HL-60 (cell line): ENCODE measurements around the gene WDR26.
"Not testable (repeated sequence)": the region's sequence is repeated elsewhere in the genome, so short reads cannot be mapped to it uniquely, and the experiment has no call there.

Source experiments
- DNase-seq, 2 experiments: peaks; one replicate each; pipeline ENCODE4 v3.0.0-alpha.2; 2010 to 2020; ENCODE audit warnings: low read depth in 1 of 2, low spot score in 1 of 2
- H3K27ac ChIP-seq: fragments of 250-450 bp; sonication (Bioruptor Pico); replicated peaks from 2 replicates; pipeline ENCODE4 v1.5.1; 2020; ENCODE audit warnings: mild to moderate bottlenecking, moderate library complexity
- H3K27me3 ChIP-seq: fragments of 250-450 bp; sonication (Bioruptor Pico); 2 replicates; pipeline ENCODE4 v1.5.1; 2021; ENCODE audit warnings: mild to moderate bottlenecking, moderate library complexity; ENCODE audit not compliant: insufficient read depth, poor library complexity, severe bottlenecking
- H3K4me3 ChIP-seq: replicated peaks from 2 replicates; pipeline ENCODE4 v1.5.1; 2011; ENCODE audit warnings: mild to moderate bottlenecking, control low read depth, low read length; ENCODE audit not compliant: insufficient read depth
- CTCF ChIP-seq: IDR thresholded peaks from one replicate; pipeline ENCODE4 v1.5.1; 2011; ENCODE audit warnings: low read length, control low read depth, inconsistent platforms; ENCODE audit not compliant: insufficient read depth
- GABPA ChIP-seq: IDR thresholded peaks from 2 replicates; pipeline ENCODE4 v1.6.1; 2012; ENCODE audit warnings: low read depth
- POLR2AphosphoS5 ChIP-seq: IDR thresholded peaks from 2 replicates; pipeline ENCODE4 v1.6.1; 2012; ENCODE audit warnings: low read depth
- REST ChIP-seq: IDR thresholded peaks from 2 replicates; pipeline ENCODE4 v1.6.1; 2012; ENCODE audit warnings: low read depth; ENCODE audit not compliant: insufficient replicate concordance
- SPI1 ChIP-seq: IDR thresholded peaks from 2 replicates; pipeline ENCODE4 v1.6.1; 2012; ENCODE audit warnings: low read depth, mild to moderate bottlenecking, borderline replicate concordance

Gene WDR26

GRCh38 chr1:224358237-224358636, 76.4 kb downstream of the WDR26 start:
- Histone ChIP-seq H3K27me3 (no peaks in the 10 kb centered on the region), H3K27ac (peak overlapping the region; percentile 75), H3K4me3 (peak overlapping the region; percentile 80)
- peak in 1 of 2 experiments; percentile 28 for DNase-seq
- no peak for TF ChIP-seq CTCF
- no peak for TF ChIP-seq REST
- no peak for TF ChIP-seq SPI1
- no peak for TF ChIP-seq POLR2AphosphoS5
- no peak for TF ChIP-seq GABPA

GRCh38 chr1:224357626-224358124, 76.9 kb downstream of the WDR26 start:
- peak; percentile 81 to 89 for DNase-seq
- TF ChIP-seq SPI1 = peak; percentile 81
- no peak for TF ChIP-seq GABPA
- TF ChIP-seq POLR2AphosphoS5 = peak; percentile 50; the same call in 1 of the 2 replicates
- no peak for TF ChIP-seq REST
- Histone ChIP-seq H3K4me3 (peak overlapping the region; percentile 80), H3K27ac (peak overlapping the region; percentile 75), H3K27me3 (no peaks in the 10 kb centered on the region)

GRCh38 chr1:224356685-224357625, 77.6 kb downstream of the WDR26 start, which contains the start of gene CNIH4:
Gene CNIH4 (plus strand): TSS chr1:224356879. CDS start chr1:224356925, 46 bp downstream.
- Histone ChIP-seq H3K27ac (peak within 1 kb of the TSS; percentile 75), H3K27me3 (no peaks in the 10 kb centered on the region), H3K4me3 (peak within 1 kb of the TSS; percentile 80)
- TF ChIP-seq POLR2AphosphoS5 = peak; percentile 75; the same call in 1 of the 2 replicates
- no peak for TF ChIP-seq GABPA
- DNase-seq = peak; percentile 91 to 95

- TF ChIP-seq CTCF (no peak), GABPA (no peak), REST (no peak), SPI1 (no peak), POLR2AphosphoS5 (no peak)
- Histone ChIP-seq H3K27ac (no peak overlapping the region), H3K27me3 (no peaks in the 10 kb centered on the region), H3K4me3 (no peak overlapping the region)
- DNase-seq = no peak
Observed at GRCh38 chr1:224353975-224354925, 80.3 kb downstream of the WDR26 start.

- not testable (repeated sequence) for H3K4me3 ChIP-seq, DNase-seq, H3K27ac ChIP-seq, H3K27me3 ChIP-seq
Observed at GRCh38 chr1:224352436-224353085, 82.0 kb downstream of the WDR26 start.
